ENCODE measurements around the gene USP47.

- TF ChIP-seq CTCF (IDR thresholded peaks at IDR 0.05; ENCODE audit: poor library complexity, severe bottlenecking) (no peak), REST (IDR thresholded peaks at IDR 0.05; ENCODE audit: borderline replicate concordance) (no peak), EP300 (conservative IDR thresholded peaks at IDR 0.05; ENCODE audit: poor library complexity, severe bottlenecking) (no peak), TAF1 (IDR thresholded peaks at IDR 0.05; ENCODE audit: low read depth) (no peak)
Observed at GRCh38 chr11:11947825-11948224, 106.1 kb downstream of the USP47 start.
